MM.1S (cell line): Measurements from ENCODE around the gene C12orf75.
"Not testable (repeated sequence)": the region's sequence is repeated elsewhere in the genome, so short reads cannot be mapped to it uniquely, and the experiment has no call there.

ENCODE experiments used
- CTCF ChIP-seq: fragments of 300-600 bp; sonication (generic); IDR thresholded peaks from 2 replicates; pipeline ENCODE4 v1.5.1; 2016; ENCODE audit warnings: antibody characterized with exemption, low read length, mixed read lengths
- EZH2 ChIP-seq: fragments of 300-600 bp; sonication (generic); optimal IDR thresholded peaks from 2 replicates; pipeline ENCODE3; 2017; ENCODE audit warnings: low read depth, mild to moderate bottlenecking, antibody characterized with exemption, low read length, mixed read lengths
- EZH2phosphoT487 ChIP-seq: fragments of 300-600 bp; sonication (generic); IDR thresholded peaks from 2 replicates; pipeline ENCODE4 v1.6.1; 2018; ENCODE audit warnings: antibody characterized with exemption, low read length

- not testable (repeated sequence) for TF ChIP-seq EZH2phosphoT487, CTCF, EZH2
Observed at GRCh38 chr12:105302986-105303385, 27.5 kb upstream of the C12orf75 start.
